Hematopoietic multipotent progenitor cell treated with erythropoietin and hydrocortisone succinate and interleukin-3 and kit ligand, for 6 days (in vitro differentiated cells): Measurements from ENCODE around the gene KCTD16.

Source experiments
- DNase-seq: peaks from one replicate; pipeline ENCODE4 v3.0.0-alpha.2; 2015

Gene KCTD16

DNA sequence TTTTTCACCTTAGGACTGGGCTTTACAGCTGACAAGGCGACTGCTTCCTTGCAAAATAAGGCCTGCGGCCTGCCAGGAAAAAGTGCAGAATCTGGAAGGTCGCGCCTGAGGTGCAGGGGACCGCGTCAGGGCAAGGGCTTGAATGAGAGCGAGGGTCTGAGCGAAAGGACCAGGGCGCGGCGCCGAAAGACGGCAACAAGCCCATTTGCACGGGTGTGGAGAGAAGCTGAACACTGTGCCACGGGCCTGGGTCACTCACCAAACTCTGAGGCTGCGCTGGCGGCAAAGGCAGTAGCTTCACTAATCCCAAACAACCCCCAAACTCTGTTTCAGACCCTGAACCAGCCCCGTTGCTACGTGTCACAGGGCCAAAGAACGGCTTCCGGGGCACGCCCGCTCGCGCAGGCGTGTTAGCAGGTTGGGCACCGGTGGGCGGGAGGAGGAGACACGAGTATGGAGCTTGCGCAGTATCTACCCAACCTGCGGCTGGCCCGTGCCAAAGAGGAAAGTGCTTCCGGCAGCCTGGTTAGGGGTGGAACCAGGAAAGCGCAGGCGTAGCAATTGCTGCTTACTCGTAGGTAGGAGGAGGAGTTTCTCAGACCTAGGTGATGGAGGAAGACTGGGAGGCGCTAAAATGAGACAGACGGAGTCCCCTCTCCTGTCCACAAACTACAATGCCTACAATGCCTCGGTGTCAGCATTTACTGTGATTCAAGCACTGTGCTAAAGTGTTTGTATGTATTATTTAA, at the start of gene KCTD16, which contains the start of gene YIPF5:
Gene KCTD16, plus strand, starts transcription at position 598 of the 749 bp plus-strand sequence.
Gene YIPF5, minus strand, starts transcription at position 384 of the 749 bp plus-strand sequence. CDS start 704 bp downstream, outside the sequence.
- peak; percentile 98 for DNase-seq

DNA sequence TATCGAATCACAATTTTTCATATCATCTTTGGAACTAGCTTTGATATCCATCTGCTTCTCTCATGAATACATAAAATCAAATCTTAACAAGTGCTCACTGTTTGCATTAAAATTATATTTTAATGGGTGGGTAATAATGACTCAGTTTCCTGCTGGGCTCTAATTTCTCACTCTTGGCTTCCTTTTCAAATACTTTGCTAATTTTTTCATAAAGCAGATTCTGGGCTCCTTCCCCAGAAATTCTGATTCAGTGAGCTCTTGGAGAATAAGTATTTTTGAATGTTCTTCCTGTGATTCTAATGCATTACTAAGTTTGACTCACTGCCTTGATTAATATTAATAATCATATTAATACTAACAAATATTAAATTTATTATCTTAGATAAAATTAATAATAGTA, 49.1 kb upstream of the KCTD16 start:
- DNase-seq = no peak

DNA sequence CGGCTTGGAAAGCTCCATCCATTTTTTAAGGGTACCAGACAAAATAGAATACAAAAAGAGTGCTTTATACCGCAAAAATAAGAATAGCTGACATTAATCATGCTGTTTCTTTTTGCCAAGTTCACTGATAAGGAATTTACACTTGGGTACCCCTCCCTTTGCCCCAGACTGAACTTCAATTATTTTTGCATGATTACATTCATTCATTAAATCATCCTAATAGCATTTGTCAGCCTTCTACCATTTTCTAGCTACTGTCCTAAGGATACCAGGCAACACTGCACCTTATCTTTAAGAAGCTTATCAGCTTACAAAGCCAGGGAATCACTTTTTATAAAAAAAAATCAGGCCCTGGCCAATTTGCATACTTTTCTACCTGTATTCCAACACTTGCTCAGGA, 48.6 kb upstream of the KCTD16 start:
- no peak for DNase-seq

DNA sequence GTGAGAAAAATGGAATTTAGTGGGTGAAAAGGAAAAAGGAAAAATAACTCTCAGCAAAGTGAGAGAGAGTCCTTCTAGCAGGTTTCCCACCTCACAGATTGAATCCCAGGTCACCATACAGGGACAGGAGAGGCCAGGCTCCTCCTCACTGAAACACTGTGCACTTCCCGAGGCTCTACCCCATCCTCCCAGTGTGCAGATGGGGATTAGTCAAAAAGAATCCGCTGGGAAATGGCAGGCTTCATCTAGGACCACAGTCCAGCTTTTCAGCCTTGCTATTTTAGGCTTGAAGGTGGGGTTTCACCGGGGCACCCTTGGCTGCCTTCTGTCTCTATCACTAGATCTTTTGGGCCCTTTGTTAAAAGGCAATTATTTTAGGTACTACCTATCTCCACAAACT, 48.0 kb upstream of the KCTD16 start:
- DNase-seq = no peak

DNA sequence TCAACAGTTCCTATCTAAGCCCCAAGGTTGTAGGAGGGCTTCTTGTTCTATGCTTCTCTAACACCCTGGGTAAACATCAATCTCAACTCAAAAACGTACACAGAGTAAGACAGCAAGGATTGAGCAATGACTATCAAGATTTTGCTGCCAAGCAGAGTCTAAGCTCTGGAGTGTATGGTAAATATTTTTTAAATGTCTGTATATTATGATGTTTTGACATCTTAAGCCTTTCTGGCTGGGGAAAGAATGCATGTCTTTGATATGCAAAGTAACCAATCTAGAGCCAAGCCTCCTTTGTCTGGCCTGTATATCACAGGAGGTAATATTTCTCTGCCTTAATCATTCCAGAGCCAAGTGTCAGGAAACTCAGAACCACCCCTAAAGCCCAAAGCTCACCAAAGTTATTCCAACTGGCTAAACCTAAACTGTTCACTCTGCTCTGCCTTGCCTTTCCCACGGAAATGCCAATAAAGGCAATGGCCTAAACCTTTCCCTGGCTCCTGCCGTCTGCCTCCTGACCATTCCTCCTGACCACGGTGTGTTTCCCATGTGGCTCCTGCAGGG, 45.4 kb upstream of the KCTD16 start:
- DNase-seq = no peak

DNA sequence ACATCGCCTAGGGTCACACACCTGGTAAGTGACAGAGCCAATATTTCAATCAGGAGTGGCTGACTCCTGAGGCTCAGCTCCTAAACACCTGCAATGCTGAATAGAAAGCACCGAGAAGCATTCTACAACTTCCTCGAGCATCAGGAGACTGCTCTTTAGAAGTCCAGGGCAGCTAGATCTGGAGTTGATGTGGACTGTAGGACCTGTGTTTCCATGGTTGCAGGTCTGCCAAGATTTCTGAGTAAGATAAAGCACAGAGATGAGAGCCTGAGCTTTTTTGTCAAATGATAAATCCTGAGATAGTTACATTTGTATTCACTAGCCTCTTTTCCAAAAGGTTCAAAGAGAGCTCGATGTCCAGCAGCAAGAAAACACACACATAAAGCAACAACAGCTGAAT, 44.0 kb upstream of the KCTD16 start:
- no peak for DNase-seq

DNA sequence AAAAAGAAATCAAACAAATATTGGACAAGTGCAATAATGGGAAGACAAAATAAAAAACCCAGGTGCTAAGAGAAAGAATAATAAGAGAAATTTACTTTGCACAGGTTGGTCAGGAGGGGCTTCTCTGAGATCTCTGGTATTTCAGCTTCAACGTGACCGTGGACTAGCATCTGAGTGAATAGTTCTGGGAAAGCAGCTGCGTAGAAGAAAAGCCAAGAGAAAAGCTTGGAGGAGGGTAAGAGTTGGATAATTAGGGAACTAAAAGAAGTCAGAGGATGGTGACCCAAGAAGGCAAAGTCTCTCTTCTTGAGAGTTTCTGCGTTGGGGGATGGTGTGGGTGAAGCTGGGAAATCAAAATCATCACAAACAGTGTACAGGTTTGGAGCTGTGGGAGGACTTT, 41.8 kb upstream of the KCTD16 start:
- DNase-seq = no peak

DNA sequence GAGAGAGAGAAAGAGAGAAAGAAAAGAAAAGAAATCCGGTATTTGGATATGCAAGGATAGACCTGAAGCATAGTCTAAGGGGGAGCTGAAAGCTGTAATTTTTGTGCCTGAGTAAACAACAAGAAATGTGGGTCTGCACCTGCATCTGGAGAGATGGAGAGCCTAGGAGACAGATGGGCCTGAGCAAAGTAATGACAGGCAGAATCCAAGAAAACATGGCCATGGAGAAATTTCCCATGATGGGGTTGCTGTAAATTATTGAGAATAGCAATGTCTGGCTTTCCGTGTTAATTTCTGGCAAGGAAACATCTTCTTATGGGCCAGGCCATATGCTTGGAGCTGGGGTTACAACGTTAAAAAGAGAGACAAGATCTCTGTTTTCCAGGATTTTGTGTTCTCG, 40.4 kb upstream of the KCTD16 start:
- DNase-seq = no peak

DNA sequence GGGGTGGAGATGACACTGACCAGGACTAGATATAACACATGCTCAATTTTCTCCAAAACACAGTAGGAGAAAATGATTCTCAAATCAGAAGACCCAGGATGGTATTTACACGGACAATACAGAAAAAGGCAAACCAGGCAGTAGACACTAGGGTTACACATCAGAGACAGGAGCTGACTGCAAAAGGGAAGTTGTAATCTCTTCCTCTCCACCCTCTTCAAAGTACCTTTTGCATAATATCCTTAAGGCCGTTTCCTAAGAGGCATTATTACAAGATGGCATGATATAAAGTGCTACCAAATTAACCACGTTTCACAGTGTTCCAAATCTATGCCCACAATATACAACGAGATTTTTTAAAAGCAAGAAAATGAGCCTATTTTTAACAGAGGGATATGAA, 39.4 kb upstream of the KCTD16 start:
- DNase-seq = peak; percentile 27

DNA sequence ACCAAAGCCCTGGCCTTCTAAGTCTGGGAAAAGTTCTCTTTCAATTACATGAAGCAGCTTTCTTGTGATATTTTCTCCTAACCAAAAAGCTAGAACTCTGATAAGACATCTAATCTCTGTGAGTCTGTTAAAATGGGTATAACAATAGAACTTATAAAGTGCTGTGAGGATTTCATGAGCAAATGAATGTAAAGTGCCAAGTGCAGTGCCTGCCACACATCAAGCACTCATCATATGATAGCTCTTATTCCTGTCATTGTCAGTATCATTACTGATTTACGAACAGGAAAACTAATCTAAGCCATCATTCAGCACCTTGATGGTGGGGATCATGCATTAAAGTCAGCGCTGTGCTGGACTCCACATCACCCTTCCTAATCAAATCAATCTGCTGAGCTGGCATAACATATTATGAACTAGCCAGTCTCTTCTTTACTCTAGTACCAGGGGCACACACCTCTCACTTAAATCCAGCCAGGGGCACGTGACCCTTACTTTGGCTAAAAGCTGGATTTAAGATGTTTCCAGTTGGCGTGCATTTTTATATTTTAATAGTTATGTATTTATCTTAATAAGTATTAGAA, 37.5 kb upstream of the KCTD16 start:
- DNase-seq = no peak

DNA sequence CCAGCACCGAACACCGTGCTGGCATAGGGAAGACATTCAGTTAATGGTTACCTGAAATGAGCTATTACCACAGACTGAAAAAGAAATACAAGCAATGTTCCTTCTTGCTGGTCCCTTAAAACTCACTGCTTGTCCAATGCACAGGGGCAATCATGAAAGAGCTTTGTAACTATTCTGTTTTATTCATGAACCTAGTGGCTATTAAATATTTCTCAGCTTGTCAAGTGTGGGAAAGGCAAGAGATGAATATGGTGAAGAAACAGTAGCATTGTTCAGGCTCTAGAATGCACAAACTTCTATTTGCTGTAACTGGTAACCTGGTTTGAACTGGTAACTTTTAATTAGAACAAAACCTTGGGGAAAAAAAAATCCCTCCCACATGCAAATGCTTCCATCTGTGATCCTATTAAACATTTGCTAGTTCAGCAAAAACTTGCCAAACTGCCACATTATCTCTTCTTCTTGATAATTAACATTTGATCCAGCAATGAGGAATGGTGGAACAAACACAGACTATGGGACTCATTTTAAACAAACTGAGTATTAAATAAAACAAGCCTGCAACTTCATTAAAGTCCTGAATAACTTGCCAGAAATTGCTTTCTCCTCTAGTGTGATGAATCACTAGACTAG, 36.4 kb upstream of the KCTD16 start:
- no peak for DNase-seq

DNA sequence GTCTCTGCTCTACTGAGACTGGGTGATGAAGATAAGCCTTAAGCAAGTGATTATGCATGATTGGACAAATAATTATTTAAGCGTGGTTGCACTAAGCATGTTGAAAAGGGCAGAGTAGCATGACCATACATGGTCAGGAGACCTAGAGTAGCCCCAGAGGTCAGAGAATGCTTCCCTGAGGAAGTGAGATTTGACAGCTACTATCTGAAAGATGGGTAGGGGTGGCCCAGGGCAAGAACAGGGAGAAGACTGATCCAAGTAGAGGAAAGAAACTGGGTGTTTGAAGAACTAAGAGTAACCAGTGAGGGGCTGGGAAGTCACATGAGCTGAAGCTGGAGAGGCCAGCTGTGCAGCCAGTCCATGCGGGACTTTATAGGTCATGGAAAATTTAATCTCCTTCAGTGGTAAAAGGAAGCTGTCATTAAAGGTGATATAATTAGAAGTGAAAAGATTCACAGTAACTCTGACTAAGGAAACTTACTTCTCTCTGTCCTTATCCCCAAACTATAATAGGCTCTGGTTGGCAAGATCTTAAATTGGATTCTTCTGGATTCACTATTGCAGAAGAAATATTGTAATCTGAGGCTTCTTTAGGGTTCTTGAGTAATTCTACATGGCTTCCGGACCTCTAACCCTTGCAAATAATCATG, 35.4 kb upstream of the KCTD16 start:
- no peak for DNase-seq

DNA sequence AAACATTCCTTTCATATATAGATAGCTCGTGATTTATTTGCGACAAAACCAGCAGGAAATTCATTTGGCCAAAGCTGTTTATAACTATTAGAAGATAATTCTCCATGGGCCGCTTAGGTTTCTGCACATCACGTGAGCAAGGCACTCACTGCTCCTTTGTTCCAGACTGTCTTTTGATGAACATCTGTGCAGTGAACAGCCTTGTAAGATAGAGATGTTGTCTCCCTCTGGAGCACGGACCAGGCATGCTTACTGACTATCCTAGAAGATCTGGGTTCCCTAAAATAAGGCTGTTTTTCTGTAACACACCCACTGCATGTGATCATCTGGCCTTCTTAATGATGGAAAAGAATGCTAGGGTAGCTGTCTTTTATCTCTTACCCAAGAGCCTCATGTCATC, 31.1 kb upstream of the KCTD16 start:
- no peak for DNase-seq

DNA sequence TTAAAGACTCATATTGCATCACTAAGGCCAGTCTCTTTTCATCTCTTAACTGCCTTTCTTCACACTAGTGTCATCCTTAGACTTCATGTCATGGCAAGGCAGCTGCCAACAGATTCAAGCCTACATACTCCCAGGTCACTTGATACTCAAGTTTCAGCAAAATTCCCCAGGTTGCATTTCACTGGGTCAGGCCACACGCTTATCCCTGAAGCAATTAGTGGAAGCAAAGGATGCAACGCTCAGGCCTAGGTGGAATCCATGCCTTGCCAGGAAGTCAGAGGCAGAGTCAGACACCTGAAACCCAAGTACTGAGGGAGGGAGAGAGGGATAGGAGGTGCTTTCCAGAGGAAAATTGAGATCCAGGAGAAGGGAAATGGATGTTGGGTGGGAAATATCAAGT, 29.1 kb upstream of the KCTD16 start:
- no peak for DNase-seq

DNA sequence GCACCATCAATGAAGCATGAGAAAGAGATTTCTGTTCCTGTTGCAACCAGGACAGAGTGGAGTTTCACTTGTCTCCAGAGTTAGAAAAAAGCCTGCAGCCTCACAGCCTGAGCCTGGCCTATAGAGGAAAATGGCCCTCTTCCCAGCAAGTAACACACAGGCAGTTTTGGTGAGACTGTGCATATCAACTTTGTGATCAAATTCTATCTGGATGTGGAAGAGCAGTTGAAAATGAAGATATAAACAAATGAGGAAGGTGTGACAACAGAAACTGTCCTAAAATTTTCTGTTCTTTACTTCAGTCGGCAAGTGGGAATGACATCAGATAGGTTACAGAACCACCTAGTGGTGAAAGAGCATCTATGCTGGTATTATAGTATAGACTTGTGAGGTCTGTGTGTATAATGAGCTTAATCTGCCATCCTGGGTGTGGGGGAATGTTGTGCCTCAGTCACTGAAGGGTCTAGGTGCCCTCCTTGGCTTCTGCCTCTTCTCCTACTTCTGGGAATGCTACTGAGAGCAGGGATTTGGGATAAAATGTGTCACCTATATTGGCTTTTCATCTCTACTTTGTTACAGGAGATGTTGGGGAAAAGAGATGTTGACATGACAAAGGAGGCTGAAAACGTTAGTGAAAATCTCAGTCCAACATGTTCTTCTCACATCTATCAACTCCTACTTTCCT, 28.4 kb upstream of the KCTD16 start:
- DNase-seq = peak; percentile 65

DNA sequence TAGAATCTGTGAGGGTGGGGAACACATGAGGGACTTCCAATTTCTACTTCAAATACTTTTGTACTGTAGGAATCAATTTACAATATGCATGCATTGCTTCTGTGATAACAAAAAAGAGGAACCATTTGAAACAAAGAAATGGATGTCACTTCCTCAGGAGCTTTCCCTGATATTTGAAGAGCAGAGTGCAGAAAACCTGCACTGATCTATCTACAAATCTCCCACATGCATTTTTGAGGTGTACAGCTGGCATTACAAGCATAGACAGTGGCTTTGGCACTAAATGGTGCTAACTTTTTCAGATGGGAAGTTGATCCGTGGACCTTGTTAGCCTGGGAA, 27.9 kb upstream of the KCTD16 start:
- peak; percentile 3 for DNase-seq

DNA sequence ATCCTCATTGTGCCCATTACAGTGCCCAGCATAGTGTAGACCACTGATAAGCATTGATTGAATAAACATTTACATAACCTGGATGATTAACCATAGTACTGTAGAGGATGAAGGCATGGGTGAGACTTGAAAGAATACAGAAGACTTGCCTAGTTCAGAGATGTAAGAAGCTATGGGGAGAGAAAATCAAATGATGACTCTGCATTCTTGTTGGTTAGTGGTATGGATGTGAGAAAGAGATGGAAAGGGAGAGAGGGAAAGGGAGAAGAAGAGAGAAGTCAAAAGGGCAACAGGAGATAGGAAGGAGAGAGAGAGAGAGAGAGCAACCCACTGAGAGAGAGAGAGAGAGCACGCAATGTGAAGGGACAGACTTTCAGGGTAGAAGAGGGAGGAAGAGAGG, 27.0 kb upstream of the KCTD16 start:
- no peak for DNase-seq

DNA sequence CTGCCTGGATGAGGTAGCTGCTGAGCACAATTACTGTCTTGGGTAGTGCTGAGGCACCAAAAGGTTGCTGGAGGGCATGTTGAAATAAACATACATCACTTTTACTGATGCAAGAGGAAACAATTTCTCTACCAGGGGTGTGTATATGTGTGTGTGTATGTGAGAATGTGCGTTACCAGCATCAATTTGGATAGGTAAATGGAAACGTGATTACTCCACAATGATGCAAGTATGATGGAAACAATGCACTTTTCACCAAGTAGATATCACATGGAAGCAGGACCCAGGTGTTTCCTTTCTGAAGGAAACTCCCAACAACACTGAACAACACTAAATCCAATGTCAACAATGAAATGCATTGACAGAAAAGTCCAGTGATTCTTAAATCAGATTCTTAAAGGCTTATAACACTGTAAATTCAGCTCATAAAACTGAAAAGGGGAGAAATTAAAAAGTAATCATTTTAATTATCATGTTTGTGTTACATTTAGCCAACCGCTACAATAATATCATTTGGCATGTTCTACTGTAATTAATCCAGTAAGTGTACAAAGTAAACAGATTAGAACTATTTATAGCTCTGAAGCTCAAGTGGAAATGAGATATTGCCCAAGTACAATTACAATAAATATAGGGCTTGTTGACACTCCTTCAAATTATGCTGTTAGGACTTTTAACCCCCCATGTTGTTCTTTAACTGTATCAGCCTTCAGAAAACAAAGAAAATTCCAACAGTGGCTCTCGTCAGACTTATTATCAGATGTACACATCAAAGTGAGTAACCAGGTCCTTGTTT, 25.5 kb upstream of the KCTD16 start:
- no peak for DNase-seq

DNA sequence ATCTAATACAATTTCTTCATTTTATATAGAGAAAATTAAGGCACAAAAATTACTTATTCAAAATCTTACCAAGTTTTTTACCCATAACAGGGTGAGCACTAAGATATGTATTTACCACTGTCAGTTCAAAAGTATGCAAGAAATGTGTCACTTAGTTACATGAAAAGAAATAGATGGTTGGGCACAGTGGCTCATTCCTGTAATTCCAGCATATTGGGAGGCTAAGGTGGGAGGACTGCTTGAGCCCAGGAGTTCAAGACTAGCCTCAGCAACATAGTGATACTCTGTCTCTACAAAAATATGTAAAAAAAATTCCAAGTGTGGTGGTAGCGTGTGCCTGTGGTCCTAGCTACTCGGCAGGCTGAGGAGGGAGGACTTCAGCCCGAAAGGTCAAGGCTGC, 19.6 kb upstream of the KCTD16 start:
- DNase-seq = no peak

DNA sequence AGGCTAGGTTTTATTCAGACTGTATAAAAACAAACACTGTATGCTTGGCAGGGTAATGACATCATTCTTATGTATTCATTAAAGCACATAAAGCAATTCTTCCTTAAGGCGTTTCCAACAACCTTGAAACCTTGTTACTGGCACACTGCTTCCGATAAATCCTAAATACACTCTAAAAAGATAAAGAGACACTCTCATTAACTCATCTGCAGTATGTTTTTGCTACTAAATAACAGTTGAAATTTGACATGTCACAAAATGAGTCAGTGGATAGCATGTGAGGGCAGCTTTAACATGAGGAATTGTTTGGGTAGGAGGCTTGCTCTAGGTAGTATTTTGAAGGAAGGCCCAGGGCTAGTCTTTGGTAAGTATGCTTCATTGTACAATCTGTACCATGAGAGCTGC, 13.9 kb upstream of the KCTD16 start:
- DNase-seq = no peak

DNA sequence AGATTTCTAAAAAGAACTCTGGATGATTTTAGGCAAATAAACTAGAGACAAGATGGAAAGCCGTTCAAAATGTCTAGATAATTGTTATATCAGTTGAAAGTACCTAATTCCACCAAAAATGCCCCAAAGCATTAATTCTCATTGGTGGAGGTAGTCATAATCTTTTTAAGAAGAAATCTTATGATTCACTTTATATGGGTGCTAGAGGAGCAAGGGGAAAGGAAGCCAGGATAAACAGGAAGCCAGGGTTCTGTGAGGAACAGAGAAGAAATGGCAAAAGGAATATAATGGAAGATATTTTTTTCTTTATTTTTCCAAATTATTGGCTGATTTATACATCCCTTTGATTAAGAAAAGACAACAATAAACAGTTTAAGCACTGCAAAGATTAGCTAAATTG, 8.0 kb upstream of the KCTD16 start:
- DNase-seq = no peak

DNA sequence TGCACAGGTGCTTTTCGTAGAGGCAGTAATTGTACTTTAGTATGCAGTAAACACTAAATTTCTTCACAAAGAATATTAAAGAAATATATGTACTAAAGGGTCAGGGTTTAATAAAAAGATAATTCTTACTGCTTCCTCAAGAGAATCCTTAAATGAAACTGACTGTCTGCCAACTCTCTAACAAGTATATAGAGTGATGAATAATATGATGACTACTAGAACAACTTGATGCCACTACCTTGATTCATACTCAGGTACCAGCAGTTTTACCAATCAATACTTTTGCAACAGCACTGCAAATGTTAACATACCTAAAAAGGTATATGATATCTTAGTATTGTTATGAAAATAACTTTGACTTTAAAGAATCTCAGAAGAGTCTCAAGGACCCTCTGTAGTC, 4.0 kb upstream of the KCTD16 start:
- DNase-seq = no peak
